Measurements from ENCODE around the gene LRCOL1. TPM values are rescaled to one million over a fixed set of nuclear protein-coding genes. Genes with fewer than 3 reads are reported as not detected.

LRCOL1 gene
- not detected in 2 replicates for total RNA-seq (2014; rRNA removed; shearing (Covaris generic))

GRCh38 chr12:132610051-132610759 is at the start of gene LRCOL1:
LRCOL1 (minus strand) TSS chr12:132610582; CDS start chr12:132606251, 4,331 bp downstream.
- peak; percentile 71 for DNase-seq (ENCODE audit: low read depth)

GRCh38 chr12:132660052-132660451 is 49.7 kb upstream of the LRCOL1 start:
- no peak for DNase-seq (ENCODE audit: low read depth)

GRCh38 chr12:132659146-132659545 is 48.8 kb upstream of the LRCOL1 start:
- DNase-seq (ENCODE audit: low read depth), result no peak

GRCh38 chr12:132658149-132658894 is 47.9 kb upstream of the LRCOL1 start:
- DNase-seq (ENCODE audit: low read depth), result no peak

- no peak for DNase-seq (ENCODE audit: low read depth)
These were observed 46.8 kb upstream of the LRCOL1 start for GRCh38 chr12:132657004-132657727.

- no peak for DNase-seq (ENCODE audit: low read depth)
These were observed 43.3 kb upstream of the LRCOL1 start for GRCh38 chr12:132653567-132654290.

- no peak for DNase-seq (ENCODE audit: low read depth)
These were observed 41.2 kb upstream of the LRCOL1 start for GRCh38 chr12:132651444-132652100.

- DNase-seq (ENCODE audit: low read depth), result no peak
These were observed 39.0 kb upstream of the LRCOL1 start for GRCh38 chr12:132649226-132649945.

GRCh38 chr12:132648616-132649225 is 38.3 kb upstream of the LRCOL1 start:
- no peak for DNase-seq (ENCODE audit: low read depth)

- DNase-seq (ENCODE audit: low read depth), result no peak
These were observed 37.5 kb upstream of the LRCOL1 start for GRCh38 chr12:132647858-132648257.

- no peak for DNase-seq (ENCODE audit: low read depth)
These were observed 36.5 kb upstream of the LRCOL1 start for GRCh38 chr12:132646850-132647249.

- DNase-seq (ENCODE audit: low read depth), result no peak
These were observed 32.8 kb upstream of the LRCOL1 start for GRCh38 chr12:132642846-132643835.

GRCh38 chr12:132641811-132642650 is 31.6 kb upstream of the LRCOL1 start:
- DNase-seq (ENCODE audit: low read depth), result no peak

GRCh38 chr12:132640936-132641335 is 30.6 kb upstream of the LRCOL1 start:
- DNase-seq (ENCODE audit: low read depth), result no peak

GRCh38 chr12:132639956-132640520 is 29.7 kb upstream of the LRCOL1 start:
- DNase-seq (ENCODE audit: low read depth), result no peak

- DNase-seq (ENCODE audit: low read depth), result no peak
These were observed 28.4 kb upstream of the LRCOL1 start for GRCh38 chr12:132638541-132639408.

- DNase-seq (ENCODE audit: low read depth), result no peak
These were observed 27.4 kb upstream of the LRCOL1 start for GRCh38 chr12:132637811-132638210.

All from Daoy (cell line).